ENCODE data around the gene MTA1.

MTA1 gene

GRCh38 chr14:105500726-105501101 lies 81.1 kb downstream of the MTA1 start:
- Histone ChIP-seq H2AFZ (ENCODE audit: low read depth, low read length, severe bottlenecking) (no peak overlapping the region), H3K9me2 (replicated peaks; ENCODE audit: insufficient read depth, low read length) (no peaks in the 10 kb centered on the region), H3K79me2 (ENCODE audit: insufficient read depth, low read length) (no peaks in the 10 kb centered on the region), H3K9ac (ENCODE audit: low read length) (no peak overlapping the region), H3K4me2 (ENCODE audit: low read depth, low read length, poor library complexity, severe bottlenecking) (no peak overlapping the region), H3K27ac (ENCODE audit: low read depth, low read length) (no peak overlapping the region), H3F3A (ENCODE audit: insufficient read depth) (no peaks in the 10 kb centered on the region), H3K4me3 (ENCODE audit: insufficient read depth, low read length, poor library complexity, severe bottlenecking) (no peak overlapping the region), H3K36me3 (ENCODE audit: low read length) (no peaks in the 10 kb centered on the region), H3K27me3 (ENCODE audit: low read length) (no peaks in the 10 kb centered on the region), H4K20me1 (ENCODE audit: low read depth, low read length) (no peaks in the 10 kb centered on the region), H3K9me3 (ENCODE audit: insufficient read depth, low read length) (no peaks in the 10 kb centered on the region)
- TF ChIP-seq EZH2phosphoT487 (conservative IDR thresholded peaks at IDR 0.05; ENCODE audit: low read length) (no peak), CTCF (IDR thresholded peaks at IDR 0.05; ENCODE audit: insufficient read depth, low read length, poor library complexity, severe bottlenecking) (no peak)

- Histone ChIP-seq H3K27me3 (ENCODE audit: low read length) (no peaks in the 10 kb centered on the region), H3K4me3 (ENCODE audit: insufficient read depth, low read length, poor library complexity, severe bottlenecking) (no peak overlapping the region), H3K79me2 (ENCODE audit: insufficient read depth, low read length) (no peaks in the 10 kb centered on the region), H3K27ac (ENCODE audit: low read depth, low read length) (no peak overlapping the region), H3F3A (ENCODE audit: insufficient read depth) (no peaks in the 10 kb centered on the region), H3K9ac (ENCODE audit: low read length) (no peak overlapping the region), H4K20me1 (ENCODE audit: low read depth, low read length) (no peaks in the 10 kb centered on the region), H3K9me3 (ENCODE audit: insufficient read depth, low read length) (no peaks in the 10 kb centered on the region), H3K4me2 (ENCODE audit: low read depth, low read length, poor library complexity, severe bottlenecking) (no peak overlapping the region), H2AFZ (ENCODE audit: low read depth, low read length, severe bottlenecking) (no peak overlapping the region), H3K9me2 (replicated peaks; ENCODE audit: insufficient read depth, low read length) (no peaks in the 10 kb centered on the region), H3K36me3 (ENCODE audit: low read length) (no peaks in the 10 kb centered on the region)
- TF ChIP-seq EZH2phosphoT487 (conservative IDR thresholded peaks at IDR 0.05; ENCODE audit: low read length) (no peak), CTCF (IDR thresholded peaks at IDR 0.05; ENCODE audit: insufficient read depth, low read length, poor library complexity, severe bottlenecking) (no peak)
Observed at GRCh38 chr14:105501504-105502291, 82.1 kb downstream of the MTA1 start.

- no peaks in the 10 kb centered on the region for H3K27me3 ChIP-seq (ENCODE audit: low read length)
- no peak overlapping the region for H3K4me3 ChIP-seq (ENCODE audit: insufficient read depth, low read length, poor library complexity, severe bottlenecking)
- no peak overlapping the region for H3K27ac ChIP-seq (ENCODE audit: low read depth, low read length)
- H3F3A ChIP-seq (ENCODE audit: insufficient read depth) = no peaks in the 10 kb centered on the region
- H3K9me2 ChIP-seq (replicated peaks; ENCODE audit: insufficient read depth, low read length) = no peaks in the 10 kb centered on the region
- no peaks in the 10 kb centered on the region for H3K9me3 ChIP-seq (ENCODE audit: insufficient read depth, low read length)
- no peaks in the 10 kb centered on the region for H3K36me3 ChIP-seq (ENCODE audit: low read length)
- H3K79me2 ChIP-seq (ENCODE audit: insufficient read depth, low read length) = no peaks in the 10 kb centered on the region
- no peaks in the 10 kb centered on the region for H4K20me1 ChIP-seq (ENCODE audit: low read depth, low read length)
- H3K4me2 ChIP-seq (ENCODE audit: low read depth, low read length, poor library complexity, severe bottlenecking) = no peak overlapping the region
- H2AFZ ChIP-seq (ENCODE audit: low read depth, low read length, severe bottlenecking) = no peak overlapping the region
- TF ChIP-seq EZH2phosphoT487 (conservative IDR thresholded peaks at IDR 0.05; ENCODE audit: low read length) = no peak
- no peak for TF ChIP-seq CTCF (IDR thresholded peaks at IDR 0.05; ENCODE audit: insufficient read depth, low read length, poor library complexity, severe bottlenecking)
- H3K9ac ChIP-seq (ENCODE audit: low read length) = no peak overlapping the region
Observed at GRCh38 chr14:105502446-105503295, 83.0 kb downstream of the MTA1 start.

Measured in SU-DHL-6 (cell line).